ENCODE measurements around the gene SRGAP1. TPM values are rescaled to one million over a fixed set of nuclear protein-coding genes. Genes with fewer than 3 reads are reported as not detected.

SRGAP1 gene
- total RNA-seq, 3 donors from 2014 or later, result 12.2 to 23.9 (median 15.9) TPM

GRCh38 chr12:63916561-63917476 lies 72.3 kb downstream of the SRGAP1 start:
- TF ChIP-seq, protein P1, sequence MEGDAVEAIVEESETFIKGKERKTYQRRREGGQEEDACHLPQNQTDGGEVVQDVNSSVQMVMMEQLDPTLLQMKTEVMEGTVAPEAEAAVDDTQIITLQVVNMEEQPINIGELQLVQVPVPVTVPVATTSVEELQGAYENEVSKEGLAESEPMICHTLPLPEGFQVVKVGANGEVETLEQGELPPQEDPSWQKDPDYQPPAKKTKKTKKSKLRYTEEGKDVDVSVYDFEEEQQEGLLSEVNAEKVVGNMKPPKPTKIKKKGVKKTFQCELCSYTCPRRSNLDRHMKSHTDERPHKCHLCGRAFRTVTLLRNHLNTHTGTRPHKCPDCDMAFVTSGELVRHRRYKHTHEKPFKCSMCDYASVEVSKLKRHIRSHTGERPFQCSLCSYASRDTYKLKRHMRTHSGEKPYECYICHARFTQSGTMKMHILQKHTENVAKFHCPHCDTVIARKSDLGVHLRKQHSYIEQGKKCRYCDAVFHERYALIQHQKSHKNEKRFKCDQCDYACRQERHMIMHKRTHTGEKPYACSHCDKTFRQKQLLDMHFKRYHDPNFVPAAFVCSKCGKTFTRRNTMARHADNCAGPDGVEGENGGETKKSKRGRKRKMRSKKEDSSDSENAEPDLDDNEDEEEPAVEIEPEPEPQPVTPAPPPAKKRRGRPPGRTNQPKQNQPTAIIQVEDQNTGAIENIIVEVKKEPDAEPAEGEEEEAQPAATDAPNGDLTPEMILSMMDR (IDR thresholded peaks at IDR 0.05), result no peak
- DNase-seq (no peak), ATAC-seq (no peak)

DNA sequence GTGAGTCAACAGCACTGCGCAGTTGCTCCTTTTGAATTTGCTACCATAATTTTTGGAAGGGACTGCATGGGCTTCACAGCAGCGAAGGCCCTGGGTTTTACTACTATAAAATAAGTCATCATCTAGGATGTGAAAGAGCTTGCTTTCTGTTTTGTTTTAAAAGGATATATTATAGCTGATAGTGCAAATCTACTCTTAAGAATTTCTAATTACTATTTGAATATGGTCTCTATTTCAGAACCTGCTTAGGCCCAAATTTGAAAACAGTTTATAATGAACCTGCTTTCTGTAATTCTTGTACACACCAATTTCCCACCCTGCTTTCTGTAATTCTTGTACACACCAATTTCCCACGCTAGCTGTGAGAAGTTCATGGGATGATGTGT lies 73.0 kb downstream of the SRGAP1 start:
- ATAC-seq (no peak), DNase-seq (no peak)
- TF ChIP-seq, protein P1 (IDR thresholded peaks at IDR 0.05), result no peak
- Histone ChIP-seq H3K36me3 (ENCODE audit: low read depth) (no peaks in the 10 kb centered on the region), H3K4me3 (no peak overlapping the region), H3K4me1 (ENCODE audit: low read depth) (peaks cover 47% of the 10 kb centered on the region), H3K9me3 (no peaks in the 10 kb centered on the region)
- intact Hi-C loops (cut with DNase I, micrococcal nuclease), result no loop called here

More at GRCh38 chr12:63916561-63917476, 72.3 kb downstream of the SRGAP1 start:
- intact Hi-C loops (cut with DNase I, micrococcal nuclease), result no loop called here
- Histone ChIP-seq H3K9me3 (no peaks in the 10 kb centered on the region), H3K4me1 (ENCODE audit: low read depth) (peaks cover 47% of the 10 kb centered on the region), H3K4me3 (no peak overlapping the region), H3K36me3 (ENCODE audit: low read depth) (no peaks in the 10 kb centered on the region)

DNA sequence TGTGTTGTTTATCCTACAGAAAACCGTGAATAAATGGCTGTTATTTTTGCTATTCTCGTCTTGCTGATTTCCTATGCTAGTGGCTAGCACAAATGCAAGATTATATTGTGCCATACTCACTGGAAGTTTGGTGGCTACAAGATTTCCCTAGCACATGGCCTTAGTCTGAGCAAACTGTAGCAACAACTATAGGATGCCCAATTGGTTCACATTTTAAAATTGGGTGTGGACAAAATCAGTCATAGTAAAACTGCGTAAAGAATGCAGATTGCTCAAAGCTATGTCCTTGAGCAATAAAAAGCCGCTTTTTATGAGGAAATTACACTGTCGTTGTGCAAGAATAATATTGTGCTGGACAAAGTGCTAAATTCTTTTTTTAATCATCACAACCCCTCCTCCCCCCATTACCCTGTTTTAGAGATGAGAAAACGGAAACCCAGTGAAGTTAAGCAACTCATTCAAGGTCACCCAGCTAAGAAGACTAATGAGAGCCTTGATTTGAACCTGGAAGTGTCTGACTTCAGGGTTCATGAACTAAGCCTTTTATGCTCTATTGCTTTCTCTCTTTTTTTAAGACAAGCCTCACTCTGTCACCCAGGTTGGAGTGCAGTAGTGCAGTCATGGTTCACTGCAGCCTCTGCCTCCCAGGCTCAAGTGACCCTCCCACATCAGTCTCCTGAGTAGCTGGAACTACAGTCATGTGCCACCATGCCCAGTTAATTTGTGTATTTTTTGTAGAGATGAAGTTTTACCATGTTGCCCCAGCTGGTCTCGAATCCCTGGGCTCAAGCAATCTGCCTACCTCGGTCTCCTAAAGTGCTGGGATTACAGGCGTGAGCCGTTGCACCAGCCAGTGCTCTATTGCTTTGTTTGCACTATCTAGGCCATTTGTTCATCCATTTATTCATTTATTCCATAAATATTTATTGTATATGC lies 73.6 kb downstream of the SRGAP1 start:
- intact Hi-C loops (cut with DNase I, micrococcal nuclease), result no loop called here
- H3K4me1 ChIP-seq (ENCODE audit: low read depth), result peaks cover 47% of the 10 kb centered on the region

GRCh38 chr12:63918800-63919300 lies 74.3 kb downstream of the SRGAP1 start:
- DNase-seq, result peak in 1 of 3 donors; percentile 33
- peak; percentile 82 for ATAC-seq
- Histone ChIP-seq H3K9me3 (no peaks in the 10 kb centered on the region), H3K4me3 (no peak overlapping the region), H3K4me1 (ENCODE audit: low read depth) (peaks cover 44% of the 10 kb centered on the region), H3K36me3 (ENCODE audit: low read depth) (no peaks in the 10 kb centered on the region)
- intact Hi-C loops (cut with DNase I, micrococcal nuclease), result no loop called here
- TF ChIP-seq, protein P1 (IDR thresholded peaks at IDR 0.05), result no peak

More for the DNA sequence above, 73.6 kb downstream of the SRGAP1 start:
- Histone ChIP-seq H3K9me3 (no peaks in the 10 kb centered on the region), H3K36me3 (ENCODE audit: low read depth) (no peaks in the 10 kb centered on the region), H3K4me3 (no peak overlapping the region)
- peak in 2 of 3 donors; percentile 47 for DNase-seq
- peak; percentile 83 for ATAC-seq
- TF ChIP-seq, protein P1 (IDR thresholded peaks at IDR 0.05), result no peak

GRCh38 chr12:63919756-63920155 lies 75.3 kb downstream of the SRGAP1 start:
- H3K9me3 ChIP-seq, result no peaks in the 10 kb centered on the region
- intact Hi-C loops (cut with DNase I, micrococcal nuclease), result no loop called here
- H3K36me3 ChIP-seq (ENCODE audit: low read depth), result no peaks in the 10 kb centered on the region
- H3K4me1 ChIP-seq (ENCODE audit: low read depth), result peaks cover 34% of the 10 kb centered on the region
- DNase-seq (no peak), ATAC-seq (no peak)
- H3K4me3 ChIP-seq, result no peak overlapping the region
- TF ChIP-seq, protein P1 (IDR thresholded peaks at IDR 0.05), result no peak

All from mucosa of descending colon (tissue), 3 donors.